Measurements from ENCODE around the gene DLG2.
"Not testable (repeated sequence)": the region's sequence is repeated elsewhere in the genome, so short reads cannot be mapped to it uniquely, and the experiment has no call there.

The DLG2 gene

GRCh38 chr11:85187992-85188391 lies 439.2 kb downstream of the DLG2 start:
- no peak for DNase-seq

DNA sequence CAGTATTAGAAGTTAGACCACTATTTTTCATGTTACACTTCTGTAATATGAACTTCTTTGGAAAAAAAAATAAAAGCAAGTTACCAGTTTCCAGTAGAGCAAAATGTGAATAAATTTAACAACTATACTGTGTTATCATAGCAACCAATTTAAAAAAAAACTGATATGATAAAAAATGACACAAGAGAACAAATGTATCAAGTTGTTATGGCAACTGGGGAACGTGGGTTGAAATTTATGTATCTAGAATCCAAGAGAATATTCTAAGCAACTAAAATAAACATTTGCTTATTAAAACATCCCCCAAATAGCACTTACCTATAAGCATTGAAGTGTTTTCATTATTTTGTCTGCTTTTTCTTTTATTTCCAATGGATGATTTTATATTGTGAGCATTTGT lies 442.4 kb downstream of the DLG2 start:
- no peak for DNase-seq

DNA sequence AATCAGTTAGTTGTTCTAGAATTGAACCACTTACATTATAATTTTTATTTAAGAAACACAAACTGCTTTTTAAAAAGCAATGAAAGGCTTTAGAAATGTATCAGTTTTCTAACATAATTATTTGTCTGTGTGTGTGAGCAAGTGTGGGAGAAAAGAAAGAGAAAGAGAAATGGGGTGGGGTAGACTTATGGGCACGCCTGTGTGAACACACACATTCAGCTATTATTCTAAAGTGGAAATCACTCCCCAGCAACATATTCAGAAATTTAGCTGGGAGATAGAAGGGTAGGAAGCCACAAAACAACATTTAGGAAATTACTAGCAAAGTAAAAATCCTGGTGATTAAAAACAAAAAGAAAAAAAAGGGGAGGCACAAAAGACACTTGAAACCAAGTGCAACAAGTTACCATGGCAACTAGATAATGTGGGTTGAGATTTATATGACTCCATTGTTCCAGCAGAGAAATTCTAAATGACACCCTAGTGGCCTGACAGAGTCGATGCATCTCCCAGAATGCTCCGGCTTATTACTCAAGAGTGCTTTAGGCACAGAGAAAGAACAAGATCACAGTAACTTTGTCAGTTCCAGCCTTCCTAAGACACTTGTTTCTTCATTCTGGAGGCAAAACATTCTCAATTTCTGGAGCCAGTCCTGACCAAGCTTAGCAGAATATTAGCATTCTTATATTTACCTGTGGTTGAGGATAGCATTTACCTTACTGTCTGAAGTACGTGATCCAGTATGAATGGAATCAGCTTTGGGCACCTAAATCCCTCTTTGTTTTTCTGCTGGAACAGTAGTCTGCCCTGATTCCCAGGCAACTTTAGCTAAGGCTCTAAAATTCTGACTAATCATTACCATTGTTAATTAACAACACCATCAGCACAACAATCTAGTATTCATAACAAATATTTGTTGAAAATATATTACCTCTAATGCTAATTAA lies 444.4 kb downstream of the DLG2 start:
- DNase-seq: no peak

DNA sequence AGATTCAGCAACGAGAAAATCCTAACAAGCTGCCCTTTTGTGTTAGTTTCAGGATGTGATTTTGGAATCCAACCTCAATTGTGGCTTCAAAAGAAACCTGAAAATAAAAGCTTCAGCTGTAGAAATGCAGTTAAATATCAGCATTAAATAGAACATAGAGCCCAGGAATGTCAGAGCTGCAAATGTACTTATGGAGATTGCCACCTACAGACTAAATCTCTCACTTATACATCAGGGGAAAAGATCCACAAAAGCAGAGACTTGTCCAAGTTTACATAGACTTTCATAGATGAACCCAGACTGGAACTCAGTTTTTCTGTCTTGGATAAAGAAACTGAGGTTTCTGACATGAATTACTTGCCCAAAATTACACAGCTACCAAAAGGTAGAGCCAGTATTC lies 446.6 kb downstream of the DLG2 start:
- DNase-seq: no peak

GRCh38 chr11:85171648-85172257 lies 455.4 kb downstream of the DLG2 start:
- DNase-seq: no peak

GRCh38 chr11:85170184-85170583 lies 457.0 kb downstream of the DLG2 start:
- no peak for DNase-seq

DNA sequence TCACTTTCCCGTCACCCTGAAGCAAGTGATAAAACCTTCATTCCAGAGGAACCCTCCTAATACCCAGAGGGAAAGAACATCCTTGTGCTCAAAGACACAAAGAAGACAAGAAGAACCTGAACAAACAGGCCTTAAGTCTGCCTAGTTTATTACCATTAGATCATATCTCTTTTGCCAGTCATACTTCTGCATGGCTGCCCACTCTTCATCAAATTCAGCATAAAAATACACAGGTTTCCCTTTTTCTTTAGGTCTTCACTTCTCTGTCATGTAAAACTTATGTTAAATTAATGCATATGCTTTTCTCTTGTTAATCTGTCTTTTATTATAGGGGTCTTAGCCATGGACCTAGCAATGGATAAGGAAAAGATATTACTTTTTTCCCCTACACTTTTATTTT lies 459.7 kb downstream of the DLG2 start:
- DNase-seq: no peak

DNA sequence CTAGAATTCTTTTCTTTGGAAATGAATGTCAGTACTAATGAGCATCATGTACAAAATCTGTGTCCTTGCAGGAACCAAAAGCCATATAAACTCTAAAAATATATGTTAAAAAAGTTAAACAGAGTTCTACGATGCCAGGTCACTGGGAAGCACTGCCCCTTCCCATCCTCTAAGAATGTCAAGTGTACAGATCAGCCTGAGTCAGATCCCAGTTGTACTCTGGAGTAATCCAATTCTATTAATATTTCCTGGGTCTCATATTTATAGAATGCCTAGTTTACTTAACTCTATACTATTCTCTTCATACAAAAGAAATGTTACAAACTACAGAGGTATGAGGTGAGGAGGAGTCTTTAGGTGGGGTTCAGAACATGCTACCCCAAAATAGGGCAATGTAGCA lies 460.1 kb downstream of the DLG2 start:
- DNase-seq: no peak

DNA sequence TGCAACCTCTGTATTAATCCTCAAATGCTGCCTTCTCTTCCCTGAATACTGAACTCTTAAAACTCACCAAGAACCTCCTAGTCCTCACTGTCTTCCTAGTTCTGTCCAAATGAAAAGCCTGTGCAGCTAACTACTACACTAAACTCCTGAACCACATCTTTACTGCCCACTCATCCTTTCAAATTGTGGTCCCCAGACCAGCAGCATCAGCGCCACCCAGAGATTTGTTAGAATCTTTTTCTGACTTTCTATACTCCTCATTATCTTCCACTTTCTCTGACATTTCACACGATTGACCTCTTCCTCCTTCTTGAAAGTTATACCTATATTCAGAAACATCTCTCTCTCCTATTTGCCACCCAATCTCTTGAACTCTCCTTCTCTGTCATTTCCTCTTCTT lies 461.3 kb downstream of the DLG2 start:
- DNase-seq: no peak

GRCh38 chr11:85164743-85165142 lies 462.4 kb downstream of the DLG2 start:
- no peak for DNase-seq

DNA sequence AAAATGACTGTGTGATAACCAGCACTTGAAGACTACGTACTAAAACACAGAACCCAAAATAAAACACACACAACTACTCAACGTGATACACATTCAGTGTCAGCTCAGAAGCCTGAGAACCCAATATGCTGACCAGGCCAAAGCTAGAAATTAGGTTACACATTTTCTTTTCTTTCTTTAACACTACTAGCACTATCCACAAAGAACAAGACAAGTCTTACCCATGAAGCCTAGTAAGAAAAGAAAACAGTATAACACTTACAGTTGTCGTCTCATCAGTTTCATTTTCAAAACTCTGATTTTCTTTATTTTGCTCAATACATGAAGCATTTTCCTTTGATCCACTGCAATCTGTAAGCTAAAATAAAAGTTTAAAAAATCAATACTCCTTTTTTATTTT lies 472.9 kb downstream of the DLG2 start:
- no peak for DNase-seq

- DNase-seq: no peak
These were observed 489.5 kb downstream of the DLG2 start for GRCh38 chr11:85137597-85137996.

DNA sequence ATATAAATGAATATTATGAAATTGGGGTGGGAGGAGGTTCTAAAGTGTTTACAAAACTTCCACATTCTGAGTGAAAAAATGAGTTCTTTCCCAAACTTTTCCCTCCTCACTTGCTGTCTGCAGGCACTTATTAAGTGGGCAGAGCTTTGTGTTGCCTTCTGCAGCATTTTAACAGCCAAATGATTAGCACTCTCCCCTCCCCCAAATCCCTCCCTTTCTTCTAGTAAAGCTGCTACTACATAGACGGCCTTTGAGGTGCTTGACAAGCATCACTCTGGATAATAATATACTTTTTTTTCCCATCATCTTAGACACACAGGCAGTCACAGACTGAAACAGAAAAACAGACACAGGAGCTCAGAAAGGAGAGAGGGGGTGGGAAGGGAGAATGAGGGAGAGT lies 493.5 kb downstream of the DLG2 start:
- no peak for DNase-seq

DNA sequence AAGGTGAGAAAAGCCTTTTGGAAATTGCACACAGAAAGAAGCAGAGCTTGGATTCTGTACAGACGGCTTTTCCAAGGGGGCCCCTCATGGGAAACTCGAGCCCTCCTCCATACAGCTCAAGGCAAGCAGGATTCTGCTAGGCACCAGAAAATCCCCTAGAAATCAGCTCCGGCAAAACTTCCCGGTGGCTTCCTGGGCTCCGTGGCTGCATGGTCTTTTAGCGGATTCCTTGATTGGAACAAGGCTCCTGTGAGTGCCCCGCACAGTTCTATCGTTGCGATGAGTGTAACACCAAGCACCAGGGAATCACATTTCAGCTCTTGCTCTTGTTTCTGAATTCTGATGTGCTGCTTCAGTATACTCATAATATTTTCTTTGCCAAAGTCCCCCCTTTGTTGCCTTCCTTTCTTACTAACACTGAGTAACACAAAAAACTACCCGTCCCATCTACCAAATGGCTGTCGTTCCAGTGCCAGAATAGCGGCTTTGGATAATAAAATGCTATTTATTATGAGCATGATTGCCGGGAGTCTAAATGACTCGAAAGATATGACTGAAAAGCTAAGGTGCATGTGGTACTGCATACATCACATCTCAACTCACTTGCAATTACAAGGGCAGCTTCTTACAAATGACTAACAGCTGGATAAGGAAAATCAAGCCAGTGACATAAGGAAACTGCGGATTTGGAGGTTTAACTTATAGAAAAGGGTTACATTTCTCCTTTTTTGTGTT lies 494.1 kb downstream of the DLG2 start:
- DNase-seq: no peak

DNA sequence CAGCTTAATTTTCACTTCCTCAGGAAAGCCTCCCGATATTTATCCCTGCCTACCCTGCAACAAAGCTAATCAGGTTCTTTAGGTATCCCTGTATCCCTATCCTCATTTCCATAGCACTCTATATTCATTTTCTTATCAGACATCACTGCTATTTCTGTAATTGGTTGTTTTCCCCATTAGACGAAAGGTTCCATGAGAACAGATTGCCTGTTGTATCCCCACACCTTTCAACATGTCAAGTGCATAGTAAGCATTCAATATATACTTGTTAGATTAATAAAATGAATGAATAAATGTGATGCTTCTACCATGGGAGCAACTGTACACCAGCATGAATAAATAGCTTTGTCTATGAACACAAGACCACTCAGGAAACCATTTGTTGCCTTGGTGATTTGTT lies 499.8 kb downstream of the DLG2 start:
- DNase-seq: no peak

DNA sequence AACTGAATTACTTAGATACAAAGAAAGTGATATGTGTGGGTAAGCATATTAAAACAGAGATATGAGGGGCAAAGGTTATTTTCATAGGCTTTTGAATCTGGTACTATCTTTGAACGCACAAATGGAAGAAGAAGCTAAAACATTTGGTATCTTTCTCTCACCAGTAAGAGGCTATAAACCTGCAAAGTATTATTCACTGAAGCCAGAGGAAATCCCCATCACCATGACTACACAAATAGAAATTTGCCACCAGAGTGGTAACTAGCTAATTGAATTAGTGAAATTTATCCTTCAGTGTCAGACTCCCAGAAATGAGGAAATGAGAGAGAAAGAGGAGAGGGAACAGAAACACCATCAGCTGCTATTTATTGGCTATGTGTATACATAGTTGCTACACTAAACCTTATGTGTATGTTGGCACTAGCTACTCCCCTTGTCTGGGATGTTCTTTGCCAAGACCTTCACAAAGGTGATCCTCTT lies 503.4 kb downstream of the DLG2 start:
- no peak for DNase-seq

DNA sequence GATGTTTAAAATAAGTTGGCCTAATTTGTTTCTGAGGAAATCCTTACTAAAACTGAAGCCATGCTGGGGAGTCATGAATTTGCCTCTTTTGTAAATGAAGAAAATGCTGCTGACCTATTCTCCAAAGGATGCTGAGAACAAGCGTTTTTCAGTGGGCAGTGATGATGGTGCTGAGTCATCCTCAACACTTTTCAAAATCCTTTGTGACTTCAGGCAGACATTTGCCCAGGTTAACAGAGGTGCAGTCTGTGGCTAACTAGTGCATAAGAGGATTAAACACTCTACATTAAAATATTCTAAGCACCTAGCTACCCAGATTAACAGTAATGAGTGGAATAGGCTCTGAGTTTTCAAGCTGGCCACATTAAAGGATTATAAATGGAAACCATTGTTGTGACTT lies 509.0 kb downstream of the DLG2 start:
- DNase-seq: no peak

DNA sequence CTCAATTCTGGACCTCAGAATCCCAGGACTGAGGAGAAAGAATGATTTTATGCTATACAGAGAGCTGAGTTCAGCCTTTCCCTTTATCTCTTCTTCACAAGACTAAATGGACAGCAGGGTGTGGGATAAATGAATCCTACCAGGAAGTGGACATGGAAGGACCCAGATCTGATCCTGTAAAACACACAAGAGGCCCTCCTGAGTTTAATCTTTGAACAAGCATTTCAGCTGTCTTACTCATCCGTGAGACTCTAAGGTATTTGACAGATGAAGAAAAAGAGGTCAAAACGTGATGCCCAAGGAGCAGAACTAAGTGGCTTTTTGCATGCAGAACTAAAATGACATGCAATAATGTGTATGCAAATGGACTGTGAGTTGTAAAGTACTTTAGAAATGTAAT lies 511.3 kb downstream of the DLG2 start:
- no peak for DNase-seq

GRCh38 chr11:85114786-85115185 lies 512.4 kb downstream of the DLG2 start:
- no peak for DNase-seq

DNA sequence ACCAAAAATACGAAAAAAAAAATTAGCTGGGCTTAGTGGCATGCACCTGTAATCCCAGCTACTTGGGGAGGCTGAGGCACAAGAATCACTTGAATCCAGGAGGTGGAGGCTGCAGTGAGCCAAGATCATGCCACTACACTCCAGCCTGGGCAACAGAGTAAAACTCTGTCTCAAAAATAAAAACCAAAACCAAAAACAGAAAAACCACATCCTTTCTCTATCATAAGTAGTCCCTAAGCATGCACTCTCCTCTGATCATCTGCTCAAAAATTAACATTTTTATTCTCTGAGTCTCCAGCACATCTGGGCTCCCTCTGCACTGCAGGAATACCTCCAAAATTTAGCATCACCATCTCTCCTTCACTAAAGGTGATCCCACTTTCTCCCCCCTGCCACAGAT lies 516.9 kb downstream of the DLG2 start:
- DNase-seq: not testable (repeated sequence)

DNA sequence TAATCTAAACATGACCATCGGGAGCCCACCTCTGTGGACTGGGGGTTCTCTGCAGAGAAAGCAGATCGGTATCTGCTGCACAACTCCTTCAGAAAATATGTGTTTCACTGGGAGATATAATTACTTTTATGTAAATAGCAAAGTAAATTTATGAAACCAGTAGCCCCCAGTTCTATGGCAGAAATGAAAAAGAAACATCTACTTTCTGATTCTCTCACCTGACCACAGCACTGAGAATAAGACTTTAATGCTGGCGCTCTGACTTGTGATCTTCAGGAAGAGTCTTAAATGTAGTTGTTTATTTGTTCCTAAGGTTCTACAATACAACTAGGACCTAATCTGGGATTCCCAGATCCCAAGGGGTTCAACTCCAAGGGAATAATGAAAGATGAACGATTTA lies 518.0 kb downstream of the DLG2 start:
- DNase-seq: no peak

DNA sequence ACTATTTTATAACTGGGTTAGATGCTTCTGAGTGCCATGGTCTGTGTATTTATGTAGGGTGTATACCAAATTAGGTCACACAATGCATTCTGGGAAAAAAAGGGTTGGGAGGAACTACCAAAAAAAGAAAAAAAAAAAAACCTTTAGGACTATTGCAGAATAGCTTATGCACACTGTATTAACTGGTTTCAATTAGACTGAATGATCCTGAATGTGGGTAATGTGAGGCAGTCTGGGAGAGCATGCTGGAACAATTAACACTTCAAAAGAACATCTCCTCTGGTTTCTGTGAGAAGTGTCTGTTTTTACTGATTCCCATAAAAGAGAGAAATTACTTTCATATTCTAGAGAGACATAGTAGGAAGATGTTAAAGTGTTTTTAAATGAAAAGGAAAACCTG lies 521.3 kb downstream of the DLG2 start:
- no peak for DNase-seq

DNA sequence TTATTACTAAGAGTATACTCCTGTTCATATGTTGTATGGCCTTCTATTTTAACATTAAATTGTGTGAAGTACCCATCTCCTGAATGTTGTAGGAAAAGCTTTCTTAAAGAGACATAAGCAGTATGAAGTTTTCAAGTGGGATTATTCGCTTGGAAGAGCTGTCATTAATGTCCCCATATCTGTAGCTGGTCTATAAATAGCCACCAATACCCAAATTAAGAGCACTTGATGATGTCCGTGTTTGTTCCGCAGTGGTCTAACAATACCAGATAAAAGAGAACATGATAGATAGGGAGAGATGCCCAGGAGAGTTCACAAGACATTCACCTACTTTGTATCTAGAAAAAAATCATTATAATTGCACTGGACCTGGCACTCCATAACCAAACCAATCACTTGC lies 527.6 kb downstream of the DLG2 start:
- no peak for DNase-seq

- DNase-seq: no peak
These were observed 528.1 kb downstream of the DLG2 start for GRCh38 chr11:85098996-85099395.

All from stimulated activated CD4-positive, alpha-beta T cell treated with anti-CD3 and anti-CD28 coated beads, Interleukin-1b, Interleukin-23, amount 100 ng/mL, for 48 hours (primary cell).